HUES48 (cell line): ENCODE data around the gene INSYN1.
"Not testable (repeated sequence)": the region's sequence is repeated elsewhere in the genome, so short reads cannot be mapped to it uniquely, and the experiment has no call there.

Experiments used
- H3K27ac ChIP-seq: one replicate; pipeline ENCODE4 v1.7.0; 2013; ENCODE audit warnings: low read depth, low read length, inconsistent platforms
- H3K27me3 ChIP-seq: 2 replicates; pipeline ENCODE4 v1.6.1; 2013; ENCODE audit warnings: mild to moderate bottlenecking, low read length; ENCODE audit not compliant: control insufficient read depth, insufficient read depth
- H3K36me3 ChIP-seq: 2 replicates; pipeline ENCODE4 v1.6.1; 2013; ENCODE audit warnings: low read length; ENCODE audit not compliant: control insufficient read depth, insufficient read depth
- H3K4me1 ChIP-seq: 2 replicates; pipeline ENCODE4 v1.6.1; 2013; ENCODE audit warnings: mild to moderate bottlenecking, low read length; ENCODE audit not compliant: control insufficient read depth, insufficient read depth
- H3K4me3 ChIP-seq: 2 replicates; pipeline ENCODE4 v1.5.1; 2013; ENCODE audit warnings: mild to moderate bottlenecking, low read depth, low read length
- H3K9ac ChIP-seq: 2 replicates; pipeline ENCODE4 v1.6.1; 2013; ENCODE audit warnings: mild to moderate bottlenecking, low read depth, low read length, moderate library complexity
- H3K9me3 ChIP-seq: 2 replicates; pipeline ENCODE4 v1.6.1; 2013; ENCODE audit warnings: low read length; ENCODE audit not compliant: control insufficient read depth, insufficient read depth

The INSYN1 gene

DNA sequence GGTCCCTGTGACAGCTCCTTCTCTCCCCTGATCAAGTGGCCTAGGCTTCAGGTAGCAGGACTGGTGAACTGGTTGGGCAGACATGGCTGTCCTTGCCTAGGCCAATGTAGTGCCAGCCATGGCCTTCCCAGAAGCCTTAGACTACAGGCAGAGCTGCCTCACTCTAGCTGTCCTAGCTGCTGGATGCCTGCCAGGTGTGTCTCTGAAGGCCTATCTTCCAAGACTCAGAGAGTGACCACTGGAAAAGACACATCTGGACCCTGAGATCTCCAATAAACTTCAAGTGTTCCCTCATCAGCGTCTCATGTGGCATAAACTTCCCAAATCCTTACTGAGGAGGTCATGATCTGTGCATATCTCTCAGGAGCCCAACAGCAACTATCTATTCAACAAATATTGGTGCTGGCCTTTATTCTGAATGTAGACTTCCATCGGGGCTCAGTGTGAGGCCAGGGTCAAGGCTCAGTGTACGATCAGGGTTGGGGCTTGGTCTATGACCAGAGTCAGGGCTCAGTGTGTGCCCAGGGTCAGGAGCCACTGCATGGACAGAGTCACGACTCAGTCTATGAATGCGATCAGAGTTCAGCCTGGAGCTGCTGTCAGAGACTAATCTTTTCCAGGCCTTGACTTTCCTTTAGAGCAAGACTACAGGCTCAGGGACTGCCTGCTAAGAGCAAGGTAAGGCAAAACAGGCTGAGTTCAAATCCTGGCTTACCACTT lies 36.5 kb upstream of the INSYN1 start:
- no peak overlapping the region for H3K9ac ChIP-seq
- H3K27me3 ChIP-seq, result no peaks in the 10 kb centered on the region
- peaks cover 33% of the 10 kb centered on the region for H3K4me1 ChIP-seq
- H3K9me3 ChIP-seq, result no peaks in the 10 kb centered on the region
- no peak overlapping the region for H3K27ac ChIP-seq
- H3K4me3 ChIP-seq, result no peak overlapping the region
- H3K36me3 ChIP-seq, result no peaks in the 10 kb centered on the region

DNA sequence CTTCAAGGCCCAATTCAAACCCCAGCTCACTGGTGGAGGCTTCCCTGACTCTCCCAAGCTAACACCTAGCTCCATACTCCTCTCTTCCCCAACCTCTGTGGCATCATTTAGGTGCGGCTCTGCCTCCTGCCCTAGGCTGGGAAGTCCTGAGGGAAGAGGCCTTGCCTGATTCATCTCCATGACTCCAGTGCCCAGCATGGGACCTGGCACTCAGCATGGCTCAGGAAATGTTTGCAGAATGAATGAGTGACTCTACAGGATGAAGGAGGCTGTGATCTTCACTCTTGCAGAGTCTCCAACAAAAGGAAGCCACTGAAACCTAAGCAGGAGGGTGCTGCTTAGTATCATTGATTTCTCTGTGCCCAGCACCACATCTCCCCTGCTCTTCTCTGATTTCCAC lies 34.5 kb upstream of the INSYN1 start:
- Histone ChIP-seq H3K36me3 (no peaks in the 10 kb centered on the region), H3K9ac (no peak overlapping the region), H3K9me3 (no peaks in the 10 kb centered on the region), H3K27ac (no peak overlapping the region), H3K27me3 (no peaks in the 10 kb centered on the region), H3K4me1 (peaks cover 38% of the 10 kb centered on the region), H3K4me3 (no peak overlapping the region)

DNA sequence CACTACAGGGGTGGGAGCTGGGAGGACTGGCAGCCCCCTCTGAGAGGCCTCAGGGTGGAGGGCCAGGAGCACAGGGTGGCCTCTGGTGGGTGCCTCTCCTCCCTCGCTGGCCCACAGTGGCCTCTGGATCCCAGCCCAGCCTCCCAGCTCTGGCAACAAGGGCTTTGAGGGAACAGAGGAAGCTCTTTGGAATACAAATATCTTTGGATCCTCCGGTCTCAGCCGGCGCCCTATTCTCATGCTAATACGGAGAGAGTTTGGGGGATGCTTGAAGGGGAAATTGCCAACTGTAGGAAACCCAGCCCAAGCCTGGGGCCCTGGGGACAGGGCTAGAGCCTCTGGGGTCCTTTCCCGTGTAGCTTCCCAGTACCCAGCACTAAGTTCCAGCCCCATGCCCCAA lies 33.4 kb upstream of the INSYN1 start:
- Histone ChIP-seq H3K9ac (no peak overlapping the region), H3K4me3 (no peak overlapping the region), H3K4me1 (peaks cover 38% of the 10 kb centered on the region), H3K9me3 (no peaks in the 10 kb centered on the region), H3K27ac (peak overlapping the region; percentile 82), H3K27me3 (no peaks in the 10 kb centered on the region), H3K36me3 (no peaks in the 10 kb centered on the region)

DNA sequence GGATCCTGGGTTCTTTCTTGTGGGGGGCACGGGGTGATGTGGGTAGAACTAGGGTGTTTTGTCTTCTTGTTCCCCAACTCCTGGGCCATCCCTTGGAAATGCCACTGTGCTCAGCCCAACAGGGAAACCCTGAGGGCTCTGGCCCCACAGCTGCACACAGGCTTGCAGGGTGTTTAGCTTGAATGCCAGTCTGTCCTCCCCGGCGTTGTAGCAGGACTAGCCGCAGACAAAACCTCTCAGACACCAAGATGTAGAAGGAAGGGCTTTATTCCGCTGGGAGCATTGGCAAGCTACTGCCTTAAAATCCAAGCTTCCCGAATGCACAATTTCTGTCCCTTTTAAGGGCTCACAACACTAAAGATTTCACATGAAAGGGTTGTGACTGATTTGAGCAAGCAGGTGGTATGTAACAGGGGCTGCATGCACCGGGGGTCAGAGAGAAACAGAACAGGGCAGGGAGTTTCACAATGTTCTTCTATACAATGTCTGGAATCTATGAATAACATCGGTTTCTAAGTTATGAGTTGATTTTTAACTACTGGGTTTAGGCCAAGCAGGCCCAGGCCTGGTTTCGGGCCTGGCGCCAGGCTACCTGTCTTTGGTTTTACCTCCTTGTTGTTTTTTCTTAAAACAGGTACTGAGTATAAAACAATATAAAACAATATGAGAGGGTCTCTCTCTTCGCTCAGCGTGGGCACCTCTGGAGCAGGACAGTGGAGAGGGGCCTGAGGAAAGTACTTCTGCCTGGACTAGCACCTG lies 32.3 kb upstream of the INSYN1 start:
- Histone ChIP-seq H3K27ac (peak overlapping the region; percentile 82), H3K4me1 (peaks cover 38% of the 10 kb centered on the region)
- H3K36me3 ChIP-seq, H3K4me3 ChIP-seq, H3K9me3 ChIP-seq, H3K9ac ChIP-seq, H3K27me3 ChIP-seq: not testable (repeated sequence)

DNA sequence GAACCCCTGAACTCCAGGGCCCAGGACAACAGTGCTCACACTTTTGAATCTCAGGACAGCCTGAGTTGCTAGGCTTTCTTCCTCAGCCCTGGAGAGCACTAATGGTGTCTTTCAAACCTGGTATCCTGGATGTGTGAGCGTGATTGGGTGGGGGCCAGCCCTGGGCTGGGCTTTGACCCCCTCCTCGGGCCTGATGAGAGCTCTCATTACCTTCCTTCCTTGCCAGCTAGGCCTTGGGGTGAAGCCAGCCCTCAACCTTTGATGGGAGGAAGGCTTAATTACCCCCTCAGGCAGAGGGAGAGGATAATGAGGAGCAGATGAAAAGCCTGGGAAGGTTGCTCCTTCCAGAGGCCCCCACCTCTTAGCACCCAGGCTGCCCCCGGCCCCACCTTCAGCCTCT lies 31.1 kb upstream of the INSYN1 start:
- Histone ChIP-seq H3K9me3 (no peaks in the 10 kb centered on the region), H3K4me3 (no peak overlapping the region), H3K4me1 (peaks cover 38% of the 10 kb centered on the region), H3K27ac (no peak overlapping the region), H3K27me3 (no peaks in the 10 kb centered on the region), H3K36me3 (no peaks in the 10 kb centered on the region), H3K9ac (no peak overlapping the region)

DNA sequence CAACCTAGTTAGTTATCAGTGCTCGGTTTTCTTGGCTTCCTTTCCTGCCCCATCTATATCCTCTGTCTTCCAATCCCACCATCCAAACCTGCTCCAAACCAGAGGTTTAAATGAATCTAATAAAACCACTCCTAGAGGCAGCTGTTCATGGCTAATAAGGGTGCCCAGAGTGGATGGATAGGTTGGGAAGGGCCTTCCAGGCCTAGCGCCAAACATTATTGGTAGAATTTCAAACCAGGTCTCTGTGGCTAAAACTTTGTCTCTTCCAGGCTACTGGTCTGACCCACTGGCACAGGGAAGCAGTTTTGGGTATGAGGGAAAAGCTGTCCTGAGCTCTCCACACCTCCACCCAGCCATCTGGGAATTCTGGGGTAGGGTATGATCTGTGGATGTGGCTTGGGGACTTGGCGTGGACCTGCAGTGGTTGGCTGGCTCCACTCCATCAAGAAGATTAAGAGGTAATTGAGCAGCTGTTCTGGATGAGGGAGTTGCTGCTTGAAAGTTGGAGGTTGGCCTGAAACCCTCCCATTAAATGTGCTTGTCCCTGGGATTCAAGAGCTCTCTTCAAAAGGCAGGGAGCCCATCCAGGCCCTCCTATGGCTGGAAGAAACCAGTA lies 29.3 kb upstream of the INSYN1 start:
- no peak overlapping the region for H3K27ac ChIP-seq
- H3K36me3 ChIP-seq, result no peaks in the 10 kb centered on the region
- H3K4me3 ChIP-seq, result no peak overlapping the region
- H3K9me3 ChIP-seq, result no peaks in the 10 kb centered on the region
- H3K27me3 ChIP-seq, result no peaks in the 10 kb centered on the region
- H3K4me1 ChIP-seq, result peaks cover 30% of the 10 kb centered on the region
- H3K9ac ChIP-seq, result no peak overlapping the region

DNA sequence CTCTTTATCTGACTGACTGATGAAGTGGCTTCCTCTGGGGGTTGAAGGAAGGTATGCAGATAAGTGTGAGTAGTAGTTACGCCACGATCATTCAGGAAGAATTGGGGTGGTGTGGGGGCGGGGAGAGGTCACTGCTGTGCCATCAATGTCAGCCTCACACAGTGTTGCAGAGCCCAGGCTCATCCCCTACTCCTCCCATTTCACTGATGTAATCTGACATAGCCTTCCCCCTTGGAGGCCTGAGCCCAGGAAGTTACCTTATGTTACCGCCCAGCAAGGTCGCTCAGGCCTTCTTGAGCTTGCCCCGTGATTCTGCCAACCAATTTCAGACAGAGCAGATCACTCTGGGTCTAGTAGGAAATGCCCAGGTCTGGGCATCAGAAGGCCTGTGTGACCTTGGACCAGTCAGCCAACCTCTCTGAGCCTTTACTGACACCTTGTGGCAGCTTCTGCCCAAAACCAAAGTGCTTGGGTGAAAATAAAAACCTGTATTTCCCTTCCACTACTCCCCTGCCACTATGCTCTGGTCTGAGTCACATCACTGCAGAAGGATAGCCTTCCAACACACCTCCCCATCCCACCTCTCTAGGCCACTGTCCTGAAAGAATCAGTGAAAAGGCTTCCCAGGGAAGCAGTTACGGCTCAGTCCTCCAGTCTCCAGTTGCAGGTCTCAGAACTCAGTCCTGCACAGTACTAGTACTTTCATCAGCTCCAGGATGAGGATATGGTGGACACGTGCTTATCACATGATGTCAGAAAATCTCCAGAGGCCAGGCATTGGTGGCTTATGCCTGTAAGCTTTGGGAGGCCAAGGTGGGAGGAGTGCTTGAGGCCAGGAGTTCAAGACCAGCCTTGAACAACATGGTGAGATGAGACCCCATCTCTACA lies 28.1 kb upstream of the INSYN1 start:
- no peak overlapping the region for H3K9ac ChIP-seq
- no peaks in the 10 kb centered on the region for H3K27me3 ChIP-seq
- H3K4me3 ChIP-seq, result no peak overlapping the region
- H3K36me3 ChIP-seq, result no peaks in the 10 kb centered on the region
- H3K27ac ChIP-seq, result no peak overlapping the region
- no peaks in the 10 kb centered on the region for H3K9me3 ChIP-seq
- H3K4me1 ChIP-seq, result peaks cover 20% of the 10 kb centered on the region

DNA sequence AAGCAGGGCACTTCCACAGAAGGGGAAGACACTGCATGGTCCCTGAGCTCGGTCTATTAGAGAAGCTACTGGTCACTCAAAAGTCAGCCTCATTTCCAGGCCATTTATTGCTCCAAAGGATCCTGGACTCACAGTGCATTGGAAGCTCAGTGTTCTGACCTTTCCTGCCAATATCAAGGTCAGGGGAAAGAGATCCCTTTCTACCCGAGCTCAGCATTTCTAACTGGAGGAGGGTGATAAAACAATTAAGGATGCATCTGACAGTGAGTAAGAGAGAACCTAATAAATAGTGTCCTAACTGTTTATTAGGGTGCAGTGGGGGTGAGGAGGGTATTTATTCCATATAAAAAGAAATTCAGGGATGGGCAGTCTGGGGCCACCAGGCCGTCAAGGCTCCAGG lies 26.8 kb upstream of the INSYN1 start:
- H3K9me3 ChIP-seq, result no peaks in the 10 kb centered on the region
- peaks cover 7% of the 10 kb centered on the region; the same call in 1 of the 2 replicates for H3K4me1 ChIP-seq
- no peaks in the 10 kb centered on the region for H3K27me3 ChIP-seq
- H3K36me3 ChIP-seq, result no peaks in the 10 kb centered on the region
- no peak overlapping the region for H3K27ac ChIP-seq
- H3K9ac ChIP-seq, result no peak overlapping the region
- H3K4me3 ChIP-seq, result no peak overlapping the region

DNA sequence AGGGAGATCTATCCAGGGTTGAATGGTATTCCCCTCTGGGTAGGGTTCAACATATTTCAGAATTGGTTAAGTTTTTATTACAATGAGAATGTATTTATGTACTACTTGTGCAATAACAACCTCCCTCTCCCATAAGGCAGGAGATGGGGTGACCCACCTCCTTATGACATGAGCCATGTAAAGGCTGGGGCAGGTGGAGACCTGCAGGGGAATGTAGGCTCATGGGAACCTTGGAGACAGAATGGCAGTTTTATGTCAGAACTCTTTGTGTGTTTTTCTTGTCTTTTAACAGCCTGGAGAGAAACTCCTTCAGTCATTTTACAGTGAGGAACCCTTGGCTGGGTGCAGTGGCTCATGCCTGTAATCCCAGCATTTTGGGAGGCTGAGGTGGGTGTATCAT lies 24.6 kb upstream of the INSYN1 start:
- H3K9me3 ChIP-seq, result no peaks in the 10 kb centered on the region

DNA sequence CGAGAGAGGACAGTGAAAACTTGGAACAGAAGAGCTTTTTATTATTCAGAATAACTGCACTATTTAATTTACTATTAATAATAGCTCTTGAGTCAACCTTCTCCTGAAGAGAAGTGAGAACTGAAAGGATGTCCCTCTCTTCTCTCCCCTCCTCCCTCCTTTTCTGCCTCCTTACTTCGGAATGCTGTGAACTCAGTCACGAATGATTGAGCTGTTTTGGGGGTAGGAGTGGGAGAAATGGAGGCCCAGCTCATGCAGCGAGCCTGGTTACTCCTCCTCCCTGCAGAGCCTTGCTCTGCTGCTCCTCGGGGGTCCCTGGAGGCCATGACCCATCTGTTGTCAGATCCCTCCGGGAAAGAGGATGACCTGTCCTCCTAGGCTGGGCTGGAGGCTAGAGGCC lies 20.3 kb upstream of the INSYN1 start:
- H3K4me3 ChIP-seq, result no peak overlapping the region
- H3K9me3 ChIP-seq, result no peaks in the 10 kb centered on the region
- H3K27me3 ChIP-seq, result no peaks in the 10 kb centered on the region
- H3K27ac ChIP-seq, result no peak overlapping the region
- H3K36me3 ChIP-seq, result no peaks in the 10 kb centered on the region
- H3K4me1 ChIP-seq, result no peaks in the 10 kb centered on the region
- H3K9ac ChIP-seq, result no peak overlapping the region

More for the DNA sequence above, 24.6 kb upstream of the INSYN1 start:
- no peak overlapping the region for H3K4me3 ChIP-seq
- H3K9ac ChIP-seq, result no peak overlapping the region
- H3K27ac ChIP-seq, result no peak overlapping the region
- no peaks in the 10 kb centered on the region for H3K36me3 ChIP-seq
- H3K27me3 ChIP-seq, result no peaks in the 10 kb centered on the region
- H3K4me1 ChIP-seq, result no peaks in the 10 kb centered on the region; the same call in 1 of the 2 replicates
